IMR-90 (cell line): ENCODE results near the gene RCAN2. TPM values are rescaled to one million over a fixed set of nuclear protein-coding genes. Genes with fewer than 3 reads are reported as not detected.

Experiments
- ATAC-seq: fragments of 200-7000 bp; cut with Tn5 transposase; 2 replicates; pipeline ENCODE4 v1.9.1; 2020; ENCODE audit warnings: low read depth, mild to moderate bottlenecking, moderate library complexity
- BruUV-seq: library from RNA; stranded (reverse); fragments of 400-500 nt; replicated peaks from 2 replicates; lab custom pipeline; 2021; lab: Mats Ljungman, UMichigan
- CTCF ChIA-PET: fragments of 300-600 bp; formaldehyde crosslinking; extraction: SDS; loops from one replicate; lab custom pipeline; 2021; ENCODE audit warnings: antibody characterized with exemption; lab: Yijun Ruan, JAX
- POLR2A ChIA-PET: fragments of 300-600 bp; sonication (Branson Sonifier 250); formaldehyde crosslinking; loops from one replicate; lab custom pipeline; 2022; ENCODE audit warnings: antibody characterized with exemption; ENCODE audit not compliant: unreplicated experiment; lab: Charles Lee
- DNase-seq: peaks from one replicate; pipeline ENCODE4 v3.0.0; 2013
- H2AFZ ChIP-seq: replicated peaks from 2 replicates; pipeline ENCODE3; 2013; ENCODE audit warnings: low read length, mild to moderate bottlenecking; ENCODE audit not compliant: poor library complexity
- H2AK5ac ChIP-seq: 2 replicates; pipeline ENCODE4 v1.6.1; 2013; ENCODE audit warnings: low read depth, low read length, inconsistent platforms
- H2AK9ac ChIP-seq: replicated peaks from 2 replicates; pipeline ENCODE3; 2013; ENCODE audit warnings: mild to moderate bottlenecking, low read depth, low read length, moderate library complexity; ENCODE audit not compliant: poor library complexity
- H2BK120ac ChIP-seq: 2 replicates; pipeline ENCODE4 v1.6.1; 2013; ENCODE audit warnings: low read depth, low read length, inconsistent platforms
- H2BK15ac ChIP-seq: 3 replicates; pipeline ENCODE4 v1.6.1; 2013; ENCODE audit warnings: low read depth, low read length, inconsistent platforms
- H2BK20ac ChIP-seq: 2 replicates; pipeline ENCODE4 v1.6.1; 2013; ENCODE audit warnings: low read depth, mild to moderate bottlenecking, inconsistent platforms, low read length, moderate library complexity
- H2BK5ac ChIP-seq: 2 replicates; pipeline ENCODE4 v1.6.1; 2013; ENCODE audit warnings: mild to moderate bottlenecking, low read depth, low read length, inconsistent platforms; ENCODE audit not compliant: poor library complexity, severe bottlenecking
- H3K14ac ChIP-seq: replicated peaks from 2 replicates; pipeline ENCODE4 v1.6.1; 2013; ENCODE audit warnings: low read depth, low read length, inconsistent platforms
- H3K18ac ChIP-seq: 2 replicates; pipeline ENCODE4 v1.6.1; 2013; ENCODE audit warnings: low read depth, low read length, control low read depth
- H3K23ac ChIP-seq: 2 replicates; pipeline ENCODE4 v1.6.1; 2013; ENCODE audit warnings: low read depth, low read length, inconsistent platforms
- H3K27ac ChIP-seq: 2 replicates; pipeline ENCODE4 v1.5.1; 2013; ENCODE audit warnings: mild to moderate bottlenecking, control low read depth, low read length; ENCODE audit not compliant: insufficient read depth
- H3K27me3 ChIP-seq: 2 replicates; pipeline ENCODE4 v1.6.1; 2013; ENCODE audit warnings: low read length; ENCODE audit not compliant: control insufficient read depth, insufficient read depth
- H3K36me3 ChIP-seq: 2 replicates; pipeline ENCODE4 v1.6.1; 2013; ENCODE audit warnings: low read length, mixed read lengths; ENCODE audit not compliant: control insufficient read depth, insufficient read depth
- H3K4ac ChIP-seq: 2 replicates; pipeline ENCODE4 v1.6.1; 2013; ENCODE audit warnings: low read depth, low read length, inconsistent platforms
- H3K4me1 ChIP-seq: 2 replicates; pipeline ENCODE4 v1.6.1; 2013; ENCODE audit warnings: low read length, mixed read lengths; ENCODE audit not compliant: control insufficient read depth, insufficient read depth
- H3K4me2 ChIP-seq: 2 replicates; pipeline ENCODE4 v1.6.1; 2013; ENCODE audit warnings: low read depth, mild to moderate bottlenecking, control low read depth, low read length, moderate library complexity
- H3K4me3 ChIP-seq: 2 replicates; pipeline ENCODE4 v1.5.1; 2013; ENCODE audit warnings: low read depth, mild to moderate bottlenecking, control low read depth, low read length, moderate library complexity; ENCODE audit not compliant: insufficient read depth
- H3K56ac ChIP-seq: 2 replicates; pipeline ENCODE4 v1.6.1; 2013; ENCODE audit warnings: low read length, inconsistent platforms; ENCODE audit not compliant: insufficient read depth; ENCODE audit errors: extremely low read depth
- H3K79me1 ChIP-seq, 2 experiments: 2 replicates each; pipeline ENCODE4 v1.6.1; 2013; ENCODE audit warnings: low read length in 2 of 2, inconsistent platforms in 1 of 2, low read depth in 1 of 2
- H3K9ac ChIP-seq: 2 replicates; pipeline ENCODE4 v1.6.1; 2013; ENCODE audit warnings: low read depth, low read length, control low read depth
- H3K9me1 ChIP-seq: 2 replicates; pipeline ENCODE4 v1.6.1; 2013; ENCODE audit warnings: low read length, inconsistent platforms; ENCODE audit not compliant: insufficient read depth
- H3K9me3 ChIP-seq: 2 replicates; pipeline ENCODE4 v1.6.1; 2013; ENCODE audit warnings: low read length; ENCODE audit not compliant: control insufficient read depth, insufficient read depth
- H4K20me1 ChIP-seq: 2 replicates; pipeline ENCODE4 v1.6.1; 2013; ENCODE audit warnings: low read length, inconsistent platforms; ENCODE audit not compliant: insufficient read depth
- H4K5ac ChIP-seq: 2 replicates; pipeline ENCODE4 v1.6.1; 2013; ENCODE audit warnings: mild to moderate bottlenecking, low read depth, low read length, control low read depth
- H4K8ac ChIP-seq, 2 experiments: 2 replicates each; pipeline ENCODE4 v1.6.1; 2013; ENCODE audit warnings: low read depth in 2 of 2, low read length in 2 of 2, control low read depth in 1 of 2, inconsistent platforms in 1 of 2
- H4K91ac ChIP-seq: 2 replicates; pipeline ENCODE4 v1.6.1; 2013; ENCODE audit warnings: low read depth, low read length, inconsistent platforms; ENCODE audit not compliant: insufficient read depth
- CTCF ChIP-seq: conservative IDR thresholded peaks from 2 replicates; pipeline ENCODE4 v1.5.1; 2012; ENCODE audit warnings: mild to moderate bottlenecking, low read depth, low read length, improper control_type of control experiment
- MAFK ChIP-seq: IDR thresholded peaks from 2 replicates; pipeline ENCODE4 v1.6.1; 2012; ENCODE audit warnings: low read depth, low read length, improper control_type of control experiment
- RAD21 ChIP-seq: IDR thresholded peaks from 2 replicates; pipeline ENCODE4 v1.6.1; 2012; ENCODE audit warnings: low read length, improper control_type of control experiment
- USF2 ChIP-seq: fragments of 150-350 bp; IDR thresholded peaks from 2 replicates; pipeline ENCODE4 v1.6.1; 2017; ENCODE audit warnings: mild to moderate bottlenecking, antibody characterized with exemption, low read length, low read depth
- WGBS, 2 experiments: methylation state at CpG; one replicate each; pipeline versions ENCODE4 v1.1.5 to v1.1.7; 2013; ENCODE audit warnings: missing lambda C conversion rate in 2 of 2; ENCODE audit not compliant: insufficient read length in 1 of 2; ENCODE audit errors: extremely low coverage in 2 of 2; 5-methylcytosine and 5-hydroxymethylcytosine counted together
- dilution Hi-C: fragments of 300-500 bp; cut with HindIII; formaldehyde crosslinking; loops from one replicate; pipeline ENCODE4 v1.14.3; 2018; ENCODE audit warnings: low sequenced_read_pairs; ENCODE audit not compliant: unreplicated experiment
- in situ Hi-C: fragments of 300-500 bp; cut with MboI; formaldehyde crosslinking; loops from 3 replicates; pipeline ENCODE4 v1.14.3; 2019; ENCODE audit warnings: low sequenced_read_pairs, inconsistent platforms, mixed read lengths
- intact Hi-C: fragments of 100-400 bp; cut with micrococcal nuclease; formaldehyde crosslinking; loops from 2 replicates; pipeline ENCODE4 v1.10.0; 2022
- polyA plus RNA-seq, 3 experiments: library from polyadenylated mRNA; depleted of rRNA; stranded (reverse); fragments of >200 nt; gene quantifications; 2 replicates each; pipeline ENCODE4 v1.2.3, GENCODE V29; 2012; ENCODE audit warnings: low replicate concordance in 1 of 3
- total RNA-seq: library from RNA; depleted of rRNA; stranded (reverse); fragments of >200 nt; gene quantifications from 2 replicates; pipeline ENCODE4 v1.2.3, GENCODE V29; 2012

RCAN2 gene
- total and polyA plus RNA-seq, 2 of the 4 experiments (the other 2 are of a cell fraction) = 1.3 to 1.8 TPM

- Histone ChIP-seq H4K91ac (no peak overlapping the region), H2AK9ac (no peak overlapping the region), H3K9me3 (no peaks in the 10 kb centered on the region), H3K18ac (no peak overlapping the region), H4K20me1 (no peaks in the 10 kb centered on the region), H3K23ac (no peak overlapping the region), H3K4me3 (no peak overlapping the region), H3K79me1 (no peaks in the 10 kb centered on the region), H3K4me1 (no peaks in the 10 kb centered on the region), H4K5ac (no peak overlapping the region), H3K4me2 (no peak overlapping the region), H2AK5ac (no peak overlapping the region), H3K14ac (no peak overlapping the region), H2BK120ac (no peak overlapping the region), H3K27me3 (no peaks in the 10 kb centered on the region), H3K4ac (no peak overlapping the region), H3K36me3 (no peaks in the 10 kb centered on the region), H3K9ac (no peak overlapping the region), H2AFZ (no peak overlapping the region), H2BK20ac (no peak overlapping the region), H3K56ac (no peak overlapping the region), H3K27ac (no peak overlapping the region), H2BK5ac (no peak overlapping the region), H3K9me1 (no peaks in the 10 kb centered on the region), H4K8ac (no peak overlapping the region), H2BK15ac (no peak overlapping the region)
- dilution Hi-C loops (no loop called here), intact Hi-C loops (no loop called here), in situ Hi-C loops (no loop called here)
- DNase-seq = no peak
- TF ChIP-seq USF2 = no peak
- TF ChIP-seq RAD21 = no peak
- no peak for TF ChIP-seq CTCF
- TF ChIP-seq MAFK = no peak
- no CpG with 5 or more reads among the region's 5 CpGs for WGBS, 2 experiments
- ATAC-seq = no peak
- POLR2A ChIA-PET = no interaction called here
- no TSS peak for BruUV-seq
- CTCF ChIA-PET = no interaction called here
Observed at GRCh38 chr6:46240866-46241565, 250.2 kb downstream of the RCAN2 start.
